Inflammatory macrophage treated with lipopolysaccharide for 1 hour (primary cell): ENCODE measurements around the gene ORMDL2.
"Not testable (repeated sequence)": the region's sequence is repeated elsewhere in the genome, so short reads cannot be mapped to it uniquely, and the experiment has no call there.

Experiments used
- DNase-seq, 2 donors: peaks; one replicate each; pipeline ENCODE4 v3.0.0-alpha.2; 2020 to 2022

Gene ORMDL2

DNA sequence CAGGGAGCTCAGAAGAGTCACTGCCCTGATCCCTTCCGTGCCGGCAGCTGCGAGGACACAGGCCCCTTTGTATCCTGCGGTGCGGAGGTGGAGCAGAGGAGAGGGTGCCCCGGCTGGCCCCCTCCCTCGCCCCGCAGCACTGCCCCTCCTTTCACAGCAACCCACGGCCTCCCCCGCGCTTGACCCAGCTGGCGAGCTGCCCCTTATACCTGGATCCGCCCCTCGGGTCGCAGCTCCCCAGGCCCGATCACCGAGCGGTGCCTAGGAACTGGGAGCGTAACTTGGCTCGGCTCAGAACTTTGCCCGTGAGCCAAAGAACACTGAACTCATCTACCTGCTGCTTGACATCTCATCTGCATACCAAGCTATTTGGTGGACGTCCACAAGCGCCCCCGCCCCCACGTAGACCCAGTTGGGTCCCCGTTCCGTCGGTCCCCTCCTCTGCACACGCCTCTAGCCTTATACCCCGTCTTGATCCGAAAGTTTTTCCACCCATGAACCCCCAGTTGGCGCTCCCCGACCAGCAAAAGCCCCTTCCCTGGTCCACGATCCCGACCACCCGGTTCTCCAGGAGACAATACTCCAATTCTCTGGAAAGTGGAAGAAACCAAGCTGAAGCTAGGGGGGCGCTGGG lies 12.2 kb downstream of the ORMDL2 start:
- no peak for DNase-seq

DNA sequence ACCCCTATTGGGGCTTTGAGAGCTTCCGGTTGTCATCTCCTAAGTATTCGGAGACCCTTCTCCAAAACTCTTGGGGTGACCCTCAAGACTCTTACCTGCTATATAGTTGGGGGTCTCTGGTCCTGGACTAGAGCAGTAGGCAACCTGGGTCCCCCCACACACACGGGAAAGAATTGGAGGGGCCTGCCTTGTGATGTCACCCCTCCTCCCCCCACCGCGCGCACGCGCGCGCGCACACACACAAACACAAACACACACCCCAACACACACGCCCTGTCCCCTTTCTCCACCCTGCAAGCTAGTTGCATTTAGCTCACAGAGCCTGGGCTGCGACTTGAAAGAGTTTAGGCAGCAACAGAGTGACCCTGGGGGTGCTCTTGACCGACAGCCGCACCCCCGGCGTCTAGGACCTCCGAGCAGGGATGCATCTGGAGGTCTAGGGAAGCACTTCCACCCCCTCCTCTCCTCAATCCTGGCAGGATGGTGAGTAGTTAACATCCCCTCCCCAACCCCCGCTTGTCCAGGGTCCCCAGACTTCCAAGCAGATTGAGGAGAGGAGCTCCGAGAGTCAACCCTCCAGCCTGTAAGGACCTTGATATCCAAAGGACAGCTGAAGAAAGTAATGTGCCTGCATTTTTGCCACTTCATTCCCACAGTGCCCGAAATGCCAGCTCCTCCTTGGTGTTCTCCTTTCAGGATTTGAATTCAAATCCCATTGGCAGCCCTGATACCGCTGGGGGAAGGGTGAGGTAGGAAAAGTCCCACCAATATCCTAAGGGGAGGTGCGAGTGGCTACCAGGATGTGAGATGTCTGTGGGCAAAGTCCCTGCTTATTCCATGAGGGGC lies 13.0 kb downstream of the ORMDL2 start:
- peak in 1 of 2 donors; percentile 36 for DNase-seq

DNA sequence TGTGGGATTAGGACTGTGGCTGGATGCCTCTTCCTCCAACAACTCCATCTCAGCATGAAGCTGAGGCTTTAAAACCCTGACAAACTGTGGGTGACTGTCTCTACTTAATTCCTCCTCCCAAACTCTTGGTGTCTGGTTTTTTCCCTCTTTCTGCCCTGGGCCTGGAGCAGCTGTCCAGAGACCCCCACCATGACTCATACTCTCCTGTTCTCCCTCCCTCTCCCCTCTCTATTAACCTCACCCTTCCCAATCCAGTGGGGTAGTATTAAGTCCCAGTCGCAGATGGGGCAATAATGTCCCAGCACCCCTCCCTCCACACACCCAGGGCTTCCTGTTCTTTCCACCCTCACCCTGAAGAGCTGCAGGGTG lies 13.6 kb downstream of the ORMDL2 start:
- DNase-seq, result no peak

DNA sequence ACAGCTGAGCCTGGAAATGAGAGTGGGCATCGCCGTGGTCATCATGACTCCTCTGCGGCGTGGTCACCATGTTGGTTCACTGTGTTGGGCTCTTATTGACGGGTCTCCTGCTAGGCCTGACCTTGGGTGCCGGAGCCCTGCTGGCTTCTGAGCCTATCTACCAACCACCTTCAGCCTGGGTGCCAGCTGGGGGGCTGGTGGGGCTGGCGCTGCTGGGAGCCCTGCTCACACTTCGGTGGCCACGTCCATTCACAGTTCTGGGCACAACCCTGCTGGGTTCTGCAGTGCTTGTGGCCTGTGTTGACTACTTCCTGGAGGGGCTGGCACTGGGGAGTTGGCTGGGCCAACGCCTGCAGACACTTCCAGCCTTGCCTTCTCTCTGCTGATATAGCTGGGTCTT lies 15.2 kb downstream of the ORMDL2 start:
- no peak for DNase-seq

DNA sequence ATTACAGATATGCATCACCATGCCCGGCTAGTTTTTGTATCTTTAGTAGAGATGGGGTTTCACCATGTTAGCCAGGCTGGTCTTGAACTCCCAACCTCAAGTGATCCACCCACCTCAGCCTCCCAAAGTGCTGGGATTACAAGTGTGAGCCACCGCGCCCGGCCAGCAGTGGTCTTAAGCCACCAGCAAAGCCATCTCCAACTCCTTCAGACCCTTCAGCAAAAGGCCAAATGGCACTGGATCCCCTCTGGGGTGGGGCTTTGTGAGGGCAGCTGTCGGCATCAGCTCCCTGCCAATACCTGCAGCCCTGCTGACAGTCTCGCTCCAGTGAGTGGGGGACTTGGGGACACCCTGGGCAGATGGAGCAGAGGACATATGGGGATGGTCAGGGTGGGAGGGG lies 16.6 kb downstream of the ORMDL2 start:
- not testable (repeated sequence) for DNase-seq

DNA sequence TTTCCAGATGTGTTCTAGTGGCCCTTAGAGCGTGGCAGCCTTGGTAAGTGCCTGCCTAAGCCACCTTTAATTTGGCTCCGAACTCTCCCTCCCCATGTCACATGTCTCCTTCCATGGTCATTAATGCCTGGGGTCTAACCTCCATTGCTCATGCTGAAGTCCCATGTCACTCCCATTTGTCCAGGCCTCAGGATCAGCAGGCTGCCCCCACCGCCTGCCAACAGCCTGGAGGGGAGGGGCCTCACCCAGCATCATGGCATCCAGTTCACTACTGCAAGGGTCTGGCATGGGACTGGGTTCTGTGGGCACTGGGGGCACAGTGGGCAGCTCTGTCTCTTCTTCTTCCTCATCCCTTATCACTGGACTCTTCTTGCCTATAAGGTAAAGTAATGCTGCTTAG lies 20.5 kb downstream of the ORMDL2 start:
- DNase-seq, result no peak

DNA sequence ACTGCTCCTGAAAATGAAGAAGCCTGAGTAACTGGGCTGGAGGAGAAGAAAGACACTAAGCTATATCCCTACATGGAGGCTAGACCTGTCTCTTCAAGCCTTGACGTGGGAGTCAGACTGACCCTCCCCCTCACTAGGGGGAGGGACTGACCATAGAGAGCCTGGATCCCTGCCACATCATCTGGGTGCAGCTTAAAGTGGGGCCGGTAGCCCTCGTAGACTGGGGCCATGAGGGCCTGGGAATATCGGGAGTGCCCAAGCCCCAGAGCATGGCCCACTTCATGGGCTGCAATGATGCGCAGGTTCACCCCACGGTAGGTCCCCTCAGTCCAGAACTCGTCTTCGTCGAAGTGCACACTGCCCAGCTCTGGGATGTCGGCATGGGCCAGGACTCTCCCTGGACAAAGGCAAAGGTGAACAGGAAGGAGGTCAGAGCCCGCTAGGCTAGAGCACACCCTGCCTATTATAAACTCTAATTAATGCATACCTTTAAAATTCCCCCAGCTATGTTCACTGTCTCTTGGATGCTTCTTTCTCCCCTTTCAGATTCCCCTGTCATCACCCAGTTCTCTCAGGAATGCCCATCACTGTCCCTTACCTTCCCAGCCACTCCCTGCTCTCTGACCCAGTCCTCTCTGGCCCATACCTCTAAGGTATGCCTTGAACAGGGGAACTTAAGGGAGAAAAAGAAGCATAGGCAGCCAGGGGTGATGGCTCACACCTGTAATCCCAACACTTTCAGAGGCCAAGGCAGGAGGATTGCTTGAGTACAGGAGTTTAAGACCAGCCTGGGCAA lies 21.7 kb downstream of the ORMDL2 start:
- DNase-seq, result no peak

DNA sequence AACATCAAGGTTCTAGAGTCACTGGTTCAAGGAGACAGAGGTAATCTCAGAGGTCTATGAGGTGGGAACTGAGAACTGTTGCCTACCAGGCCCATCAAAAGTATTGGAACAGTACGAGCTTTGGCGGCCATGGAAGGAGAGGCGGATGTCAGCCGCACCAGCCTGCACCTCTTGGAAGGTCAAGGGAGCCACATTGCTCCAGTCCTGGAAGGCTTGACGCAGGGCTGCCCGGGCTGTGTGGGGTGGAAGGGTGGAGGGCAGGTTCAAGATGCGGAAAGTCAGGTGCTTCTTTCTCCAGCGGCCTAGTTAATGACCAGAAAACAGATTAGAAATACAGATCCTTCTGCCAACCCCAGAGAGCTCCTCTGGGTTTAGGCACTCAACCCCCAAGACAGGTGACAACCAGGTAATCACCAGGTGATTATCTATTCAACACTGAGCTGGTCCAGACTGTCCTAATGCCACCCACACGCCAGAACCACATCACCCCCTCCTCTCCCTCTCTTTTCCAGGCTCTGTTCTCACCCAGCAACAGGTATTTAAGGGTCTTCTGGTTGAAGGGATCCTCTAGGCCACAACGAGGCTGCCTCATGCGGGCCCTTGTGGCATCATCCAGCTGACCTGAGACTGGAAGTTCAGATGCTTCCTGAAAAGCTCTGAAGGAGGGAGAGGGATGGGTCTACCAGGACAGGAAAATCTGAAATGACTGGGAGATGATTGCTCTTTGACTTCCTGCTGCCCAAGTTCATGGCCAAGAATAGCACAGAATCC lies 22.9 kb downstream of the ORMDL2 start:
- DNase-seq, result no peak

DNA sequence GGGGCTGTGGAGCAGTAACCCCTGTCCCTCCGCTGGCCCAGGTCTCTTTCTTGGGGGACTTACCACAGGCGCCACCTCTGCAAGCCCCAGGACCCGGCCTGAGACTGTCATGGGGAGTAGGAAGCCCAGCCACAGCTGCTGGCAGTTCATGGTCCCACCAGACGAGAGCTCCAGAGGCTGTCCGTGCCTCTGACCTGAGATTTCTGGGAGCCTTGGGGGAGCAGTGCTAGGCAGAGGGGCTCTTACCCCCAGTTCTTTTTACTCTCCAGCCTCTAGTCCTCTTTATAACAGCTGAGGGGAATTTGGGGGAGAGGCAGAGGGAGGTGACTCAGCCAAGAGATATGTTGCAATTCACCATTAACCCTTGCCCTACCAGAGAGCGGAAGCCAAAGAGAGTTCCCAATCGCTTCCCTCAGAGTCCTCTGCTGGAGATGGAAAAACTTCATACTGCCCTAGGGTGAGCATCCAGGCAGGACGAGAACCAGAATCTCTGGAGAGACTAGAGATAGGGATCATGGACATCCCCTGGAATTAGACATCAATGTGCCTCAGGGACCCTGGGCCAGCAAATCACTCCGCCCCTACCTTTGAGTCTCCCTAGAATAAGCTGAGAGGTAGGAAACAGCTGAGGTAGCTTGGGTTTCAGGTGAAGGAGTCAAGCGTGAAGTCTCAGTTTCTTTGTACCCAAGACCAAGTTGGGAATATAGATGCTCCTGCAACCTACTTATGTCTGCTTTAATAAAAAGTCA lies 25.0 kb downstream of the ORMDL2 start, which contains the start of gene MMP19:
Gene MMP19, minus strand, starts transcription at position 256 of the 749 bp plus-strand sequence. Its CDS starts 106 bp downstream, at position 150.
- DNase-seq, result peak; percentile 80 to 87

DNA sequence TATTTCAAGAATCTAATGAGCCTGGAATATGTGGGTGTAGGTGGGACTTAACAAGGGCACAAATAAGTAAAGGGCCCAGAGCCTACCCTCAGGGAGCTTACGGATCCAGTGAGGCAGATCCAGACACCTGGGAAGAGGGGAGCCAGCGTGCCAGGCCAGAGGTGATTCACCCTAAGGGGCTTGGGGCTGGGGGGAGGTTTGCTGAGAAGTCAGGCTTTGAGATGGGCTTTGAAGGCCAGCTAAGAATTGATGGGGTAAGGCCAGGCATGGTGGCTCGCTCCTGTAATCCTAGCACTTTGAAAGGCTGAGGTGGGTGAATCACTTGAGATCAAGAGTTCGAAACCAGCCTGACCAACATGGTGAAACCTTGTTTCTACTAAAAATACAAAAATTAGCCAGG lies 25.6 kb downstream of the ORMDL2 start:
- no peak for DNase-seq

DNA sequence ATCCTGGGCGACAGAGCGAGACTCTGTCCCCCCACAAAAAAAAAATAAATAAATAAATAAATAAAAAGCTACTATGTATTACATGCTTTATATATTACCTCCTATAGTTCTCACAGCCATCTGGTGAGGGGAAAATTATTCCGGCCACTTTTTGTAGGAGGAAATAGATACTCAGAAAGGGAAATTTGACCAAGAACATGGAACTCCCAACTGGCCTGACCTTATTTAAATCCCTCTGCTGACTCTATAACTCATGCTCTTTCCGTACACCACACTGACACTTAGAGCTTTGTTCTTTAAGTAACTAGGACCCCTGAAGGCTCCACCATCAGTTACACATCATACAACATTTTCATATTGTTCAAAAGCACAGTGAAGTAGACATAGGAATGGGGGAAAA lies 27.1 kb downstream of the ORMDL2 start:
- DNase-seq, result peak in 1 of 2 donors; percentile 57

DNA sequence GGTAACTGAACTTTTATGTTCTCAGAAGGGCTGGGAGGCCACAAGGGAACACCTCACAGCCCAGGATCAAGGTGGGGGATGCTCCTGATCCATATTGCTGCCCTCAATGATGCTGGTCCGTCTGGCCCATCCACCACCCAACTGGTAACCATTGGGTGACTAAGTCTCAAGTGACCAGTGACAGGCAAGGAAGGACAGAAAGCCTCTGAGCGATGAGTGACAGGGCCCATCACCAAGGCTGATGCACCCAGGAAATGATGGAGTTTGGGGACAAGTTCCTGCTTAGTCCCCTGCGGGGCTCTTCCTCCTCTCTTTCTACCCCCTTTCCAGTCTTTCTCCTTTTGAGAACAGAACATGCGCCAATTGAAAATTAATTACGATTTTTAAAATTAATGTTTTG lies 27.5 kb downstream of the ORMDL2 start:
- DNase-seq, result peak; percentile 64 to 81

DNA sequence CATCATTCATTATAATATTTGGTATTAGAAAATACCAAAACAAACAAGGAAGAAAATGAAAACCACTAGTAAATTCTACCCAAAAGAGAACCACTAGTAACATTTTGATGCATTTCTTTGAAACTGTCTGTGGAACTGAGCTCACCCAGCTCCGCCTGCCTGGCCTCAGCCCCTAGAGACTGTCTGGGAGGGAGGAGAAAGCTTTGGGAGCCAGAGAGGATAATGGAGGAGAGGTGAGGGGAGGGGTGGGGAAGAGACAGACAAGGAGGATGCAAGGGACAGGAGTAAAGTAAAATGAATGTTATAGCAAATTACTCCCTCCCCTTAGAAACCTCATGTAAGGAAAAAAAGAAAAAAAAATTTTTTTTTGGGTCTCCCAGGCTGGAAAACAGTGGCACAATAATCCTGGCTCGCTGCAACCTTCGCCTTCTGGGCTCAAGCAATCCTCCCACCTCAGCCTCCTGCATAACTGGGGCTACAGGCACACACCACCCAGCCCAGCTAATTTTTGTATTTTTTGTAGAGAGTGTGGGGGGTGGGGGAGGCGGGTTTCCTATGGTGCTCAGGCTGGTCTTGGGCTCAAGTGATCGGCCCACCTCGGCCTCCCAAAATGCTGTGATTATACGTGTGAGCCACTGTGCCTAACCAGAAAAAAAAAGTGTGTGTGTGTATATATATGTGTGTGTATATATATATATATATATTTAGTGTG lies 28.1 kb downstream of the ORMDL2 start:
- DNase-seq, result no peak

DNA sequence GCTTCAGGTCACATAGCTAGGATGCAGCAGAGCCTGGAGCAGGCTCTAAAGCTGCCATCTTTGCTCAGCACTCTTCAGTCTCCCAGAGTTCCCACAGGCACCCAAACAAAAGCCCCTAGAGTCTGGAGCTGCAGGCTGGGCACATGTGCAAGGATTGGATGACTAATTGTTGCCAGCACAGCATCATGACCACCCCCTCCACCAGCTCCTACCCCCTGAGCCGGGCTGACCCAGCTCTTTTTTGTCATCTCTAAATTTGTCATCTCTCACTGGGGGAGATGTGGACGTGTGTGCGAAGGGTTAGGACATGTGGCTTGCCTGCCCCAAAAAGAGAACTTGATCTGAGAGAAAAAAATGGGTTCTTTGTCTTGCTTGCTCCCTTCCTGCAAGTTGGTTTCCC lies 29.2 kb downstream of the ORMDL2 start:
- peak; percentile 82 to 96 for DNase-seq

DNA sequence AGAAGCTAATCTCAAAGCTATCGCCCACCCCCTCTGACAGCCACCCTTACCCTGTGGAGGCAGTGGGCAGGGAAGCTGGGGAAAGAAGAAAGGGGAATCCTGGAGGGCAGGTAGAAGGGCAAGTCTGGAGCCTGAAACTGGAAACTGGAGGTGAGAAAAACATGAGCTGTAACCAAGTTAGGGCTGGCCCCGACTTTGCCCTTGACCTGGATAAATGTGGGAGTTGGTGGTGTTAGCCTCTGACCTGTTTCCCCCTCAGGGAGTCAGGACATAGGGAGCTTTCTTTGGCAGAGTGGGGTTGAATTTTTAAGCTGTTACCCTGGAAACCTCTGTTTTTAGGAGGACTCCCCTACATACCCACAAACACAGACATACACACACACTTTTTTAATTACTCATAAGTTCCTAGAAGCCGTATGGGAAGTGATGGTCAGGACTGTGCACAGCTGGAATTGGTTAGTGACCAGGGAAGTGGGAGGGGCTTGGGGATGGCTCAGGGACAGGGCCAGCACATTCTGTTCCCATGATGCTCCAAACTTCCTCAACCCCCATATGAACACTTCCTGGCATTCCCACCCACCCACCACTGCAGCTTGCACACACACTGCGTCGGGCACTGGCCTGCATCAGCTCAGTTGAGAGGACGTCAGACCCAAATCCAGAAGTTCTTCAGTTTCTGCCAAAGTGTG lies 29.9 kb downstream of the ORMDL2 start:
- peak; percentile 93 to 99 for DNase-seq

DNA sequence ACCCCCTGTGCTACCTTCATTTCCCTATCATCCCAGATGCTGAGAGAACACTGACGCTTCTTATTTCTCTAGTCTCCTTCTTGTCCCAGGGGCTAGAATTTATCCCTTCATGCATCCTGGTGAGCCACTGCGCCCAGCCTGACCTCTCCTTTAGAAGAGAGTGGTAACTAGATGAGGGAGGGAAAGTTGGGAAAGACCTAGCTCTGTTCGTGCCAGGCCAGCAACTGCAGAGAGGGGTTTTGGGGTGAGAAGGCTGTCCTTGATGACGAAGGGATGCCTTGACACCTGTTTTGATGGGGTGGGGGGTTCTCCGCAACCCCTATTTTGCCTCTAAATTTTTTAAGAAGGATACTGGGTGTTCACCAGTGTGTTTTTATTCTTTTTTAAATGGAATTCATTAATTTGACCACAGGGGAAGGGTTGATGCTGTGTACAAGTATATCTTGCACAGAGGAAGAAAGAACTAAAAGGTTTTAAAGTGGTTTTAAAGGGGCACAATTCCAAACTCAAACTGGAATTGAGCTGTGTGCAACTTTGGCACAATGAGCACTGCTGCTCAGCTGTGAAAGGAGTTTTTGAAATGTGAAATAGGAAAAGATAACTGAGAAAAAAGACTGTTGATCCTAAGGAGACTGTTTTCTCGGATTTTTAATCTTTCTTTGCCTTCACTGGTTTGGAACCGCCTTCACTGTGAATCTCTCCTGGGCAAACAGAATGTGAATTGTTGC lies 31.9 kb downstream of the ORMDL2 start:
- DNase-seq, result no peak

DNA sequence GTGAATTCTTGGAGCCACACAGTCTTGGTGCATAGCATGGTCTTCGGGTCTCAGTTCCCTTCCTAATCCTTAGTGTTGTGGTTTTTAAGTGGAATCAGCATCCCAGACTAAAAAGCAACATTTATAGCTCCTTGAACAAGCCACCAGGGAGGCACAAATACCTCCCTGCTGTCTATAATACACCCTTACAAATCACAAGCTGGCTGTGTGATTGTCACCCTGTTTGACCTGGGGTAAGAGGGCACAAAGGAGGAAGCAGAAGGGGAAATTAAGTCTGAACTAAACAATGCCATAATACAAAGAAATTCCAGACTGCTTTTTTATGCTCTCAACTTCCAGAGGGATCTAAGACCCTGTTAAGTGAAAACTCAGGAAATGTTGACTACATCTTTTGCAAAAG lies 32.6 kb downstream of the ORMDL2 start:
- DNase-seq, result no peak

DNA sequence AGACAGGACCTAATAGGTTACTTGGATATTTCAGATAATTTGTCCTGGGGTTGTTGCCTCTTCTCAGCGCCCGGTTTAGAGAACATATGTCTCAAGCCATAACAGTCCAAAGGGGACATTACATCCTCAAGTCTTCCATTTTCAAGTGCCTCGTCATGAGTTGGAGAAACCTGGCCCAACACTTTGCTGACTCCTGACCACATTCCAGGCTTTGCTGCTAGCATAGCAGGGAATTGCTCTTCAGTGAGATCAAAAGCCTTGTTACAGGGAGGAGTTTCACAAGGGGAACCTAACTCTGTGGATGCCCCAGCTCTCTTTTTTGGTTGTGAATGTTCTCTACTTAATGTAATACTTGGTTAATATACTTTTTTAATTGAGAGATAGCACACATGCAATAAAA lies 33.1 kb downstream of the ORMDL2 start:
- DNase-seq, result no peak

DNA sequence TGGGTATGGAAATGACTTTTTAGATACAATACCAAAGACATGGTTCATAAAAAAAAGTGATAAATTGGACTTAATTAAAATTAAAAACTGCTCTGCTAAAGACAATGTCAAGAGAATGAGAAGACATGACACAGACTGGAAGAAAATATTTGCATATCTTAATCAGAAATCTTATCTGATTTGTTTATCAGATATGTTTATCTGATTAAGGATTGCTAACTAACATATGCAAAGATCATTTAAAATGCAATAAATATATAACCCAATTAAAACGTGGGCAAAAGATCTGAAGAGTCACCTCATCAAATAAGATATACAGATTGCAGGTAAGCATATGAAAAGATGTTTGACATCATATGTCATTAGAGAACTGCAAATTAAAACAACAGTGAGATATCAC lies 34.9 kb downstream of the ORMDL2 start:
- DNase-seq, result no peak

DNA sequence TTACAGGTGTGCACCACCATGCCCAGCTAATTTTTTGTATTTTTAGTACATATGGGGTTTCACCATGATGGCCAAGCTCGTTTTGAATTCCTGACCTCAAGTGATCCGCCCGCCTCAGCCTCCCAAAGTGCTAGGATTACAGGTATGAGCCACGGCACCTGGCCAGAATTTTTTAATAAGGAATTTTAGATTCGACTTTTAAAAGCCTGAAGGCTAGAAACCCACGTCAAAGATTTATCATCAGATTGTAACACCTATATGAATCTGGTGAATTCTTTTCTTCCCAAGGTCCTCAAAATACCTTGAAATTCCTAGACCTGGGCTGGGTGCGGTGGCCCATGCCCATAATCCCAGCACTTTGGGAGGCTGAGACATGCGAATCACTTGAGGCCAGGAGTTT lies 43.6 kb downstream of the ORMDL2 start:
- DNase-seq, result no peak
